B cell (primary cell): ENCODE data around the gene KIAA0825. TPM values are rescaled to one million over a fixed set of nuclear protein-coding genes. Genes with fewer than 3 reads are reported as not detected.

Source experiments
- ATAC-seq: fragments of 200-7000 bp; cut with Tn5 transposase; one replicate; pipeline ENCODE4 v1.10.0; 2021; ENCODE audit warnings: low read depth, mild to moderate bottlenecking, moderate number of reproducible peaks, moderate library complexity
- CTCF ChIA-PET: fragments of 350-600 bp; sonication (Branson Sonifier 250); formaldehyde crosslinking; loops from one replicate; lab custom pipeline; 2021; ENCODE audit warnings: antibody characterized with exemption, inconsistent platforms; lab: Charles Lee
- POLR2A ChIA-PET: fragments of 350-600 bp; sonication (Branson Sonifier 250); formaldehyde crosslinking; loops from one replicate; lab custom pipeline; 2021; ENCODE audit warnings: antibody characterized with exemption; lab: Charles Lee
- DNase-seq: peaks from one replicate; pipeline ENCODE4 v3.0.0; 2013
- H2AFZ ChIP-seq: 2 replicates; pipeline ENCODE4 v1.6.1; 2012; ENCODE audit warnings: mild to moderate bottlenecking, low read depth, low read length; ENCODE audit not compliant: insufficient read depth, poor library complexity, severe bottlenecking
- H3K27ac ChIP-seq, 2 donors: 1 replicate in 1 of 2; 2 replicates in 1 of 2; pipeline ENCODE4 v1.5.1; 2012 to 2013; ENCODE audit warnings: low read length in 2 of 2, mild to moderate bottlenecking in 2 of 2, moderate library complexity in 1 of 2
- H3K27me3 ChIP-seq, 4 experiments: fragments of 200-600 bp in 1 of 4; sonication (generic) in 1 of 4; replicated peaks in 1 of 4; 1 replicate in 2 of 4; 2 replicates in 2 of 4; pipeline versions ENCODE4 v1.6.1 to v1.7.0; 2013 to 2016; ENCODE audit warnings: low read length in 3 of 4, mild to moderate bottlenecking in 2 of 4, mixed read lengths in 1 of 4, moderate library complexity in 1 of 4; ENCODE audit not compliant: insufficient read depth in 4 of 4, control insufficient read depth in 3 of 4; ENCODE audit errors: control extremely low read depth in 1 of 4
- H3K36me3 ChIP-seq, 2 experiments: replicated peaks in 1 of 2; 1 replicate in 1 of 2; 2 replicates in 1 of 2; pipeline versions ENCODE4 v1.6.1 to v1.7.1; 2013; ENCODE audit warnings: low read length in 1 of 2; ENCODE audit not compliant: insufficient read depth in 2 of 2, control insufficient read depth in 1 of 2; ENCODE audit errors: control extremely low read depth in 1 of 2, extremely low read depth in 1 of 2
- H3K4me1 ChIP-seq, 2 donors: fragments of 200-600 bp in 1 of 2; sonication (generic) in 1 of 2; 1 replicate in 1 of 2; 2 replicates in 1 of 2; pipeline versions ENCODE4 v1.5.1 to v1.6.1; 2013 to 2017; ENCODE audit warnings: low read length in 2 of 2; ENCODE audit not compliant: control insufficient read depth in 2 of 2, insufficient read depth in 2 of 2
- H3K4me2 ChIP-seq: replicated peaks from 2 replicates; pipeline ENCODE3; 2012; ENCODE audit warnings: mild to moderate bottlenecking, low read depth, low read length; ENCODE audit not compliant: poor library complexity, severe bottlenecking
- H3K4me3 ChIP-seq, 5 experiments: fragments of 200-600 bp in 1 of 5; sonication (generic) in 1 of 5; 1 replicate in 3 of 5; 2 replicates in 2 of 5; pipeline versions ENCODE4 v1.5.1 to v1.7.0; 2011 to 2016; ENCODE audit warnings: low read length in 4 of 5, mild to moderate bottlenecking in 4 of 5, low read depth in 2 of 5, control low read depth in 1 of 5, moderate library complexity in 1 of 5; ENCODE audit not compliant: insufficient read depth in 1 of 5; ENCODE audit errors: control extremely low read depth in 1 of 5, extremely low read depth in 1 of 5
- H3K79me2 ChIP-seq: fragments of 200-600 bp; sonication (generic); one replicate; pipeline ENCODE4 v1.6.0; 2016; ENCODE audit warnings: low read length; ENCODE audit not compliant: control insufficient read depth, insufficient read depth
- H3K9ac ChIP-seq: fragments of 200-600 bp; sonication (generic); 2 replicates; pipeline ENCODE4 v1.6.1; 2017; ENCODE audit warnings: mild to moderate bottlenecking, low read length, moderate library complexity
- H3K9me3 ChIP-seq, 3 donors: one replicate each; pipeline versions ENCODE4 v1.6.1 to v1.7.1; 2013; ENCODE audit warnings: low read length in 2 of 3; ENCODE audit not compliant: control insufficient read depth in 2 of 3, insufficient read depth in 1 of 3; ENCODE audit errors: control extremely low read depth in 1 of 3
- H4K20me1 ChIP-seq: 2 replicates; pipeline ENCODE4 v1.6.0; 2012; ENCODE audit warnings: mild to moderate bottlenecking, low read length; ENCODE audit not compliant: insufficient read depth, control insufficient read depth, poor library complexity, severe bottlenecking
- H3K27ac Mint-ChIP-seq: one replicate; pipeline ENCODE4 v1.8.0; 2021; ENCODE audit warnings: mixed read lengths
- H3K27me3 Mint-ChIP-seq: one replicate; pipeline ENCODE4 v1.8.0; 2021; ENCODE audit warnings: mixed read lengths
- H3K4me1 Mint-ChIP-seq: one replicate; pipeline ENCODE4 v1.8.0; 2021; ENCODE audit warnings: mixed read lengths
- H3K4me3 Mint-ChIP-seq: one replicate; pipeline ENCODE4 v1.8.0; 2021; ENCODE audit warnings: mixed read lengths
- H3K9me3 Mint-ChIP-seq: one replicate; pipeline ENCODE4 v1.8.0; 2022; ENCODE audit warnings: mixed read lengths; ENCODE audit not compliant: insufficient read depth
- CTCF ChIP-seq: fragments of 200-600 bp; IDR thresholded peaks from one replicate; pipeline ENCODE4 v1.8.0; 2022; ENCODE audit warnings: antibody characterized with exemption, mild to moderate bottlenecking
- EZH2 ChIP-seq: IDR thresholded peaks from 2 replicates; pipeline ENCODE4 v1.6.1; 2012; ENCODE audit warnings: borderline replicate concordance, low read depth, mild to moderate bottlenecking, moderate library complexity, low read length; ENCODE audit not compliant: insufficient read depth, poor library complexity, severe bottlenecking
- WGBS: methylation state at CpG from one replicate; pipeline ENCODE4 v1.1.5; 2013; ENCODE audit warnings: missing lambda C conversion rate; ENCODE audit not compliant: insufficient coverage; 5-methylcytosine and 5-hydroxymethylcytosine counted together
- intact Hi-C: fragments of 100-400 bp; cut with micrococcal nuclease; formaldehyde crosslinking; loops from one replicate; pipeline ENCODE4 v1.10.0; 2022
- polyA plus RNA-seq: library from polyadenylated mRNA; depleted of rRNA; stranded (reverse); fragments of >200 nt; gene quantifications from 2 replicates; pipeline ENCODE4 v1.2.3, GENCODE V29; 2012
- total RNA-seq, 2 donors: library from RNA; stranded (reverse); fragments of 120-200 nt in 1 of 2; gene quantifications; 1 replicate in 1 of 2; 2 replicates in 1 of 2; pipeline versions ENCODE4 v1.2.3 to v1.2.4, GENCODE V29; 2013 to 2022

KIAA0825 gene
- total and polyA plus RNA-seq, 2 donors (not counting 1 experiment from before 2014, with no cell fraction given) = 0.43 to 2.7 TPM

GRCh38 chr5:94140300-94140699 is 478.1 kb downstream of the KIAA0825 start:
- ChIA-PET CTCF (no interaction called here), POLR2A (no interaction called here)
- Mint-ChIP-seq H3K9me3 (peaks cover 11% of the 10 kb centered on the region), H3K4me1 (no peaks in the 10 kb centered on the region), H3K4me3 (no peak overlapping the region), H3K27me3 (peaks cover 21% of the 10 kb centered on the region), H3K27ac (no peak overlapping the region)
- Histone ChIP-seq H2AFZ (no peak overlapping the region), H4K20me1 (no peaks in the 10 kb centered on the region), H3K27ac (no peak overlapping the region), H3K9ac (no peak overlapping the region), H3K9me3 (peaks cover 0 to 4% (median 2%) of the 10 kb centered on the region in 3 donors), H3K27me3 (no peaks in the 10 kb centered on the region), H3K4me1 (no peaks in the 10 kb centered on the region), H3K4me2 (no peak overlapping the region), H3K79me2 (no peaks in the 10 kb centered on the region), H3K36me3 (no peaks in the 10 kb centered on the region), H3K4me3 (no peak overlapping the region)
- ATAC-seq (no peak), DNase-seq (no peak)
- intact Hi-C loops = no loop called here
- no CpG with 5 or more reads among the region's 2 CpGs for WGBS
- TF ChIP-seq CTCF (no peak), EZH2 (no peak)

GRCh38 chr5:94130077-94130476 is 488.3 kb downstream of the KIAA0825 start:
- POLR2A ChIA-PET = no interaction called here
- H3K27me3 Mint-ChIP-seq = peaks cover 14% of the 10 kb centered on the region
- no peak for TF ChIP-seq CTCF
- no peak for TF ChIP-seq EZH2

More at GRCh38 chr5:94130077-94130476, 488.3 kb downstream of the KIAA0825 start:
- H3K79me2 ChIP-seq = no peaks in the 10 kb centered on the region
- CTCF ChIA-PET = no interaction called here
- no peaks in the 10 kb centered on the region for H4K20me1 ChIP-seq
- no peak overlapping the region for H3K4me3 Mint-ChIP-seq
- WGBS = no CpG with 5 or more reads among the region's 1 CpG
- H3K9ac ChIP-seq = no peak overlapping the region
- no peaks in the 10 kb centered on the region for H3K36me3 ChIP-seq
- ATAC-seq (no peak), DNase-seq (no peak)
- H3K4me1 Mint-ChIP-seq = no peaks in the 10 kb centered on the region
- H3K9me3 Mint-ChIP-seq = no peaks in the 10 kb centered on the region
- no peak overlapping the region for H3K4me3 ChIP-seq
- intact Hi-C loops = no loop called here
- no peaks in the 10 kb centered on the region for H3K4me1 ChIP-seq
- H3K27ac Mint-ChIP-seq = no peak overlapping the region
- H3K9me3 ChIP-seq = peaks cover 0 to 4% (median 0%) of the 10 kb centered on the region in 3 donors
- no peak overlapping the region for H3K27ac ChIP-seq
- no peaks in the 10 kb centered on the region for H3K27me3 ChIP-seq
- H2AFZ ChIP-seq = no peak overlapping the region
- H3K4me2 ChIP-seq = no peak overlapping the region
